GM13976 (cell line): ENCODE measurements around the gene FAF2.

ENCODE experiments used
- DNase-seq: peaks from one replicate; pipeline ENCODE4 v3.0.0; 2012; ENCODE audit warnings: low spot score
- CTCF ChIP-seq: IDR thresholded peaks from 2 replicates; pipeline ENCODE4 v1.5.1; 2012; ENCODE audit warnings: borderline replicate concordance, mild to moderate bottlenecking; ENCODE audit not compliant: insufficient read depth; ENCODE audit errors: extremely low read depth, missing control alignments, control extremely low read depth
- in situ Hi-C: fragments of 300-500 bp; cut with MboI; formaldehyde crosslinking; loops from one replicate; pipeline ENCODE4 v1.12.0; 2022; ENCODE audit warnings: low sequenced_read_pairs, mixed read lengths, inconsistent platforms; ENCODE audit not compliant: unreplicated experiment

Gene FAF2

DNA sequence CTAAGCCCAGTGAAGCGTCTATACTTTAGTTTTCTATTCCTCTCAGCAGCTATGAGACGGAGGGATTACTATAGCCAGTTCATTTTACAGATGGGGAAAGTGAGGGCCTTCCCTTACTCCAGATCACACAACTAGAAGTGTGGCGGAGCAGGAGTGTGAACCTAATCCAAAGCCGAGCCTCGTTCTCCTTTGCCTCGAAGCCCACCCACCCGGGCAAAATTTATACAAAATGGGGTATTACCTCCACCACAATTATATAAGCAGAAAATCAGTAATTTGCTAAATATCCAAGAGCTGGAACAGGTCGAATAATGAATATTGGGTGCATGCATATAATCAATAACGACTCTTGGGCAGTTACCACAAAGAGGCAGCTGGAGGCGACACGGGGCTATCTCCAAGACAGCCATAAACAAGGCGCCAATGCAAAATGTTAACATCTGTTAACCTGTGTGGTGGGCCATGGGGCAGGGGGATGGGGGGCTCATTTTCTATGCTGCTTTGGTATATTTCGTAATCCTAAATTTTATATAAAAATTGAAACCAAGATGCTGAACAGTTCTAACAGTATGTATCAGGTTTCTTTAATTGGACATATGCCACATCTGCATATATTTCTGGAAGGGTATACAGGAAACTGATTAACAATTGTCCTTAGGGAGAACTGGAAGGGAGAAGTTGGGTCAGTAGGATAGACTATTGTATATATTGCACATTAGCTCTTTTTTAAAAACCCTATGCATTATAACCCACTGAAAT, 90.2 kb downstream of the FAF2 start:
- in situ Hi-C loops = no loop called here
- TF ChIP-seq CTCF = no peak
- no peak for DNase-seq

DNA sequence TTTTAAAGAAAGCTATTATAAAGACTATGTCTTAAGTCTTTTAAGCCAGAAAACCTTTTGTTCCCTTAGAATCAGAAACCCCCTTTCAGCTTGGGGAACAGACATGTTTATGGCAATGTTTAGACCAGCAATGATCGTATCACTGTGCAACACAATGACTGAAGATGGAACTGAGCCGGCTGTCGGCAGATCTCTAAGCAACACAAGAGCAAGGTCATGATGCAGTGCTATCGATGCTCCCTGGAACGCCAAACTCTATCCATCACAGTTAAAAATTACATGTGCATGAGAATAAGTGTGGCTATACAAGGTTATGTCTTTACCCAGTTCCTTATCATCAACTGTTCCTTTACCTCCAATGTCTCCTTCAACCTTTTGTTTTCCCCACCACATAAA, 90.8 kb downstream of the FAF2 start:
- no peak for TF ChIP-seq CTCF
- in situ Hi-C loops = no loop called here
- no peak for DNase-seq

DNA sequence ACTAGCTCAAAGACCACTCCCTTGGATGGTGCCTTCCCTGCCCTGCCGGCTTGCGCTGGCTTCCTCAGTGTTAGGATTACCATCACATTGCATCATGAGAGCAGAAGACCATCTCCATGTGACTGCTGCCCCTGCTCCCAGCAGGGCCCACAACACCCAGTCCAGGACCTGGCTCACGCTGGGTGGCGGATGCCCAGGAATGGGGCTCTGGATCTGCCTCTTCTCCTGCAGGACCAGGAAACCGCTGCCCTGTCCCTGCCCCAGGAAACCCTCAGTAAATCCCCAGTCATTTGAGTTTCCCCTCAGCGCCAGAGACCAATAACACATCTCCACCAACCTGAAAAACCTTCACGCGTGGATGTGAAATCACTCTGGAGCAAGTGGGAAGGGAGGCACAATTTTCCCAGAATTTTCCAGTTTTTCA, 92.3 kb downstream of the FAF2 start:
- no peak for TF ChIP-seq CTCF
- in situ Hi-C loops = no loop called here
- no peak for DNase-seq

DNA sequence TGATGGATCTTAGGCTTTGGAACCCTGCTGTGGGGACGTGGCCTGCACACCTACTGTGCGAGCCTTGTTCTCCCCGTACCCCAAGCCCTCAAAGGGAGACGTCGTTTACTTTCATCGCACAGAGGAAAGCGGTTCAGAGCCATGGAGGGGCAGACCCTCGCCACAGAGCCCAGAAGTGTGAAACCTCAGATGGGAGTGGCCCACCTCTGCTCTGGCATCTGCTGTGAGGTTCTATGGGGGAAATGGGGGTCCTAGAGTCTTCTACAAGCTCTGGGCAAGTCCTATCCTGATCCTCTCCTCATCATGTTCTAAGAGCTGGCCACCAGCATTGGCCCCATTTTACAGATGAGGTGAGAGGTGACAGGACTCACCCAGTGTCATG, 92.8 kb downstream of the FAF2 start:
- DNase-seq = no peak
- no peak for TF ChIP-seq CTCF
- in situ Hi-C loops = no loop called here

DNA sequence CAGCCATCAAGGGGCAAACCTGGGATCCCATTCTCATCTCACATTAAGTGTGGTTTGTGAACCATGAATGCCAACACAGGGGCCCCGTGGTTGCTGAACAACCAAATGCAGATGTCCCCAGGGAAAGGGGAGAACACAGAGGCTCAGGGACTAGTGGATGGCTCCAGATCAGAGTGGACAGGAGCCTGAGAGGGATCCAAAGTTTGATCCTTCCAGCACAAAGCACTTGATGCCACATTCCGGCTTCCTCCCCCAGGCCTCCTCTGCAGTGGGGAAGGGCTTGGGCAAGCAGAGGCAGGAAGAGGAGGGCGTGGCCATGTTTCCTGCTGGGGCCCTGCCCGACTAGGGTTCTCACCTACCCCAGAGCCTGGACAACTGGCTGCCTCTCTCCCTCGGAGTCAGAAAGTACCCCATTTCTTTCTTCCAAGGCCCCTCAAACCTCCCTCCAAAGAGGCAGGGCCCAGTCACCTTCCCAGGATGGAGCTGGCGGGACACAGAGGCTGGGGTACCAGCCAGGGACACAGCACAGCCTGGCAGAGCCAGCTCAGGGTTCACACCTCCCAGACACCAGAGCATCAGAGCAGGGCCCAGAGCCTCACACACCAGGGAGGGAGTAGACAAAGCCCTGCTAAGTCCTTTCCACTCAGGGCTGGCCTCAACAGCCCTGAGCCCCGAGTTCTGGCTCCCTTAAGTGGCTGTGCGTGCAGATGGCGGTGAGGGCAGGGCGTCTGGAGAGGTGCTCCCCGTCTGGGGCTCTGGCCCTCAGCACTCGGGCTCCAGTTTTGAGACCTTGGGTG, 93.4 kb downstream of the FAF2 start:
- TF ChIP-seq CTCF = no peak

GRCh38 chr5:176542135-176542595, 94.0 kb downstream of the FAF2 start:
- in situ Hi-C loops = no loop called here
- no peak for TF ChIP-seq CTCF
- DNase-seq = no peak

More for the DNA sequence above, 93.4 kb downstream of the FAF2 start:
- no peak for DNase-seq
- in situ Hi-C loops = no loop called here
